Heart left ventricle (tissue), 16 donors: ENCODE results near the gene ATF6B. TPM values are rescaled to one million over a fixed set of nuclear protein-coding genes. Genes with fewer than 3 reads are reported as not detected.
A peak's percentile ranks its signal among the peaks of the same experiment; 100 is the strongest.

Experiments used
- ATAC-seq, 4 donors: fragments of 200-7000 bp; cut with Tn5 transposase; one replicate each; pipeline ENCODE4 v1.9.1; 2020 to 2022; ENCODE audit warnings: moderate library complexity in 4 of 4, mild to moderate bottlenecking in 3 of 4, moderate number of reproducible peaks in 1 of 4
- DNase-seq, 5 donors: peaks; one replicate each; pipeline ENCODE4 v3.0.0-alpha.2; 2020
- H3K27ac ChIP-seq, 12 donors: fragments of 200-600 bp; sonication (generic) in 4 of 12; one replicate each; pipeline versions ENCODE4 v1.5.0 to v1.8.0; 2016 to 2022; ENCODE audit warnings: mild to moderate bottlenecking in 2 of 12
- H3K27me3 ChIP-seq, 9 donors: fragments of 200-600 bp; sonication (generic) in 2 of 9; one replicate each; pipeline versions ENCODE4 v1.5.1 to v1.8.0; 2016 to 2022; ENCODE audit warnings: mild to moderate bottlenecking in 3 of 9
- H3K36me3 ChIP-seq, 9 donors: fragments of 200-600 bp; sonication (generic) in 2 of 9; one replicate each; pipeline versions ENCODE4 v1.5.0 to v1.8.0; 2018 to 2022; ENCODE audit warnings: mild to moderate bottlenecking in 2 of 9
- H3K4me1 ChIP-seq, 12 donors: fragments of 200-600 bp; sonication (generic) in 4 of 12; one replicate each; pipeline versions ENCODE4 v1.5.0 to v1.8.0; 2016 to 2022; ENCODE audit warnings: mild to moderate bottlenecking in 3 of 12
- H3K4me3 ChIP-seq, 12 donors: fragments of 200-600 bp; sonication (generic) in 4 of 12; one replicate each; pipeline versions ENCODE4 v1.5.0 to v1.8.0; 2017 to 2022; ENCODE audit warnings: mild to moderate bottlenecking in 9 of 12, moderate library complexity in 4 of 12
- H3K9me3 ChIP-seq, 12 donors: fragments of 200-600 bp; sonication (generic) in 4 of 12; one replicate each; pipeline versions ENCODE4 v1.5.0 to v1.8.0; 2016 to 2022; ENCODE audit warnings: mild to moderate bottlenecking in 1 of 12
- POLR2A ChIP-seq, 2 donors: fragments of 450-650 bp; IDR thresholded peaks; one replicate each; pipeline ENCODE4 v1.6.1; 2017; ENCODE audit warnings: antibody characterized with exemption in 2 of 2, mild to moderate bottlenecking in 2 of 2, moderate library complexity in 2 of 2
- WGBS, 4 donors: extraction: QIAGEN DNeasy Blood & Tissue Kit in 2 of 4; methylation state at CpG; one replicate each; pipeline versions ENCODE4 v1.1.5 to v1.1.7; 2013 to 2018; 5-methylcytosine and 5-hydroxymethylcytosine counted together
- intact Hi-C, 10 donors: fragments of 100-400 bp; cut with DNase I; formaldehyde crosslinking; loops; one replicate each; pipeline versions ENCODE4 v1.11.1 to v1.14.2; 2022
- polyA plus RNA-seq, 2 donors: library from polyadenylated mRNA; stranded (reverse); fragments of 200-250 nt; gene quantifications; one replicate each; pipeline ENCODE4 v1.2.3, GENCODE V29; 2013
- total RNA-seq, 9 donors: library from RNA; depleted of rRNA in 2 of 9; stranded (reverse); fragments of >200 nt in 2 of 9; fragmentation: NEBNext Ultra II Directional in 3 of 9; extraction: Animal tissue kit (Norgen Biotek cat#: 25700) in 3 of 9; gene quantifications; one replicate each; pipeline versions ENCODE4 v1.1.0 to v1.2.4, GENCODE V29; 2016 to 2023
- TF ChIP-seq, protein P1 (sequence below), 12 donors: fragments of 200-600 bp; sonication (generic) in 4 of 12; IDR thresholded peaks; one replicate each; pipeline versions ENCODE4 v1.5.0 to v1.8.0; 2018 to 2022; ENCODE audit warnings: antibody characterized with exemption in 12 of 12, mild to moderate bottlenecking in 5 of 12
- donor health status: ischemic (EF 13 %, LVEDD 7.1; RV severe dilation, severe dysfunction).
- donor health status: healthy with polysubstance abuse.
- donor health status: DM: no; HTN: yes; CAD: no.
- donor health status: DM: no; HTN: no; CAD: no.
- donor health status: ischemic (EF 25% LVEDD 6.9; RV normal size, moderate dysfunction).
- donor health status: ischemic (EF 25% LVEDD 5.7; RV mildly dilated, moderate dysfunction).
- donor health status: healthy.
- donor health status: DM: yes; HTN: yes; CAD: no.
- donor health status: ischemic (EF 35%, LVEDD 5.7; RV mildly dilated, moderate dysfunction).
- donor health status: nonischemic (EF 11% LVEDD 7.7; RV severe dilation, severe dysfunction).
- donor health status: DM: yes; HTN: yes; CAD: no.
- donor health status: PGD.
- donor health status: ischemic (EF 29% LVEDD 5.4; RV normal size, mild dysfunction).
- donor health status: nonischemic (EF 23%, LVEDD 6.1; RV moderate dilation, normal function).

The ATF6B gene
- total and polyA plus RNA-seq, 11 donors = 11.1 to 56.8 (median 28.7) TPM

DNA sequence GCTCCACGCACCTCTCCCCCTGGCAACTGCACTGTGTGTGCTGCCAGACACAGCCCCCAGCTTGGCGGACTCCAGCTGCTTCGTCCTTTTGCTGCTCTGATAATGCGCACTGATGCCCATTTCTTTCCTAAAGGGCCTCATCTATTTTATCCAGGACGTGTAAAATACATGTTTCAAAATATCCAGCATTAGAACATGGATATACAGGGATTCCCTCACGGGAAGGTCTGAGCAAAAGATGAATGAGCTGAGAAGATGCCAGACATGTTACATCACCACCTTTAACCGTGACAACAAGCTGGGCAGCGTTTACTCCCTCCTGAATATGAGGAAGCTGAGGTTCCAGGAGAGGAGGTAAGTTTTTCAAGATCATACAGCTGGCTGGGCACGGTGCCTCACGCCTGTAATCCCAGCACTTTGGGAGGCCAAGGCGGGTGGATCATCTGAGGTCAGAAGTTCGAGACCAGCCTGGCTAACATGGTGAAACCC, 51.7 kb downstream of the ATF6B start:
- H3K9me3 ChIP-seq = no peaks in the 10 kb centered on the region
- no peak overlapping the region for H3K4me3 ChIP-seq
- peaks cover 0 to 35% (median 2%) of the 10 kb centered on the region in 12 donors for H3K4me1 ChIP-seq
- peaks cover 0 to 97% (median 46%) of the 10 kb centered on the region in 9 donors for H3K36me3 ChIP-seq
- ATAC-seq = peak in 2 of 4 donors; percentile 28 to 51
- DNase-seq = peak in 1 of 5 donors; percentile 66
- WGBS, 4 donors = 53 to 64% (median 60%) methylated on average over 12 of the region's 12 CpGs
- H3K27me3 ChIP-seq = no peaks in the 10 kb centered on the region
- no peak for TF ChIP-seq POLR2A (IDR thresholded peaks at IDR 0.05)
- TF ChIP-seq, protein P1, sequence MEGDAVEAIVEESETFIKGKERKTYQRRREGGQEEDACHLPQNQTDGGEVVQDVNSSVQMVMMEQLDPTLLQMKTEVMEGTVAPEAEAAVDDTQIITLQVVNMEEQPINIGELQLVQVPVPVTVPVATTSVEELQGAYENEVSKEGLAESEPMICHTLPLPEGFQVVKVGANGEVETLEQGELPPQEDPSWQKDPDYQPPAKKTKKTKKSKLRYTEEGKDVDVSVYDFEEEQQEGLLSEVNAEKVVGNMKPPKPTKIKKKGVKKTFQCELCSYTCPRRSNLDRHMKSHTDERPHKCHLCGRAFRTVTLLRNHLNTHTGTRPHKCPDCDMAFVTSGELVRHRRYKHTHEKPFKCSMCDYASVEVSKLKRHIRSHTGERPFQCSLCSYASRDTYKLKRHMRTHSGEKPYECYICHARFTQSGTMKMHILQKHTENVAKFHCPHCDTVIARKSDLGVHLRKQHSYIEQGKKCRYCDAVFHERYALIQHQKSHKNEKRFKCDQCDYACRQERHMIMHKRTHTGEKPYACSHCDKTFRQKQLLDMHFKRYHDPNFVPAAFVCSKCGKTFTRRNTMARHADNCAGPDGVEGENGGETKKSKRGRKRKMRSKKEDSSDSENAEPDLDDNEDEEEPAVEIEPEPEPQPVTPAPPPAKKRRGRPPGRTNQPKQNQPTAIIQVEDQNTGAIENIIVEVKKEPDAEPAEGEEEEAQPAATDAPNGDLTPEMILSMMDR (IDR thresholded peaks at IDR 0.05) = no peak
- peak overlapping the region in 6 of 12 donors; percentile 12 to 66 (median 43) for H3K27ac ChIP-seq
- intact Hi-C loops = no loop called here

DNA sequence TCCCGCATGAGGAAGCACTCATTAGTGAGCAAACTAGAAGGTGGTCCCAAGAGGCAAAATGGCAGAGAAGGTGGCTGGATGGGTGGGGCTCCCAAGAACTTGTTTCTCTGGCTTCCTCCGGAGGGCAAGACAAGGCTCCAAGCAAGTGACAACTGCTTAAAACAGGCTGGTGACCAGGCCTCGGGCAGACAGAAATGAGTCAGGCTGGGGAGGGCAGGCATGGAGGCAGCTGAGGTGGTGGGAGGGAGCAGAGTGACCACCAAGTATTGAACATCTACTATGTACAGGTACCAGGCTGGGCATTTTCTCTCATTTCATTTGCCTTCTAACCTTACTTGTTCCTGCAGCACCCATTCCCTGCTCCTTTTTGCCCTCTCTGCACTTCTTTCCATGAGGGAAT, 52.3 kb downstream of the ATF6B start:
- Histone ChIP-seq H3K4me1 (peaks cover 0 to 35% (median 0%) of the 10 kb centered on the region in 12 donors), H3K27ac (peak overlapping the region in 2 of 12 donors; percentile 37 to 66), H3K4me3 (no peak overlapping the region), H3K27me3 (no peaks in the 10 kb centered on the region), H3K36me3 (peaks cover 0 to 95% (median 45%) of the 10 kb centered on the region in 9 donors), H3K9me3 (no peaks in the 10 kb centered on the region)
- ATAC-seq (no peak), DNase-seq (no peak)
- intact Hi-C loops = no loop called here
- TF ChIP-seq, protein P1 (IDR thresholded peaks at IDR 0.05) = no peak
- WGBS, 4 donors = 76 to 83% (median 79%) methylated on average over 3 of the region's 3 CpGs

DNA sequence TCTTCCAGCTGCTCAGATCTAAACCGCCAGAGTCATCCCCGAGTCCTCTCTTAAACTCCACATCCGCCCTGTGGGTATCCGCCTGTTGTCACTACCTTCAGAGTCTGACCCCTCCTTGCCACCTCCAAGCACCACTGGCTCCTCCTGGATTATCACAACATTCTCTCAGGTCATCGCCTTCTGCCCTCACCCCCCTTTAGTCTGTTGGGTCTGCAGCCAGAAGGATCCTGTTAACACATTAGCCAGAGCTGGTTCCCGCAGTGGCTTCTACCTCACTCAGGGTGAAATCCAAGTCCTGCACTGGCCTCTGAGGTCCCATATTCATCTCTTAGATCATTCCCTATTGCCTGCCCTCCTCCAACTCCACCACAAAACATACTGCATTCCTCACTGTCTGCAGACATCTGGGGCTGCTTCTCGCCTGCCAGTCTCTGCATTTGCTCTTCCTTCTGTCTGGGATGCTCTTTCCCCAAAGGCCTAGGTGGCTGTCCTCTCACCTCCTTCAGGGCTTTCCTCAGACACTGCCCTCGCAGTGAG, 53.0 kb downstream of the ATF6B start:
- intact Hi-C loops = no loop called here
- no peak for TF ChIP-seq POLR2A (IDR thresholded peaks at IDR 0.05)
- TF ChIP-seq, protein P1 (IDR thresholded peaks at IDR 0.05) = no peak
- Histone ChIP-seq H3K36me3 (peaks cover 0 to 95% (median 44%) of the 10 kb centered on the region in 9 donors), H3K4me1 (peaks cover 0 to 36% (median 0%) of the 10 kb centered on the region in 12 donors), H3K27me3 (no peaks in the 10 kb centered on the region), H3K9me3 (no peaks in the 10 kb centered on the region), H3K27ac (peak overlapping the region in 1 of 12 donors; percentile 66), H3K4me3 (no peak overlapping the region)
- 75 to 84% (median 77%) methylated on average over 8 of the region's 8 CpGs for WGBS, 4 donors
- no peak for ATAC-seq
- peak in 1 of 5 donors; percentile 6 for DNase-seq

DNA sequence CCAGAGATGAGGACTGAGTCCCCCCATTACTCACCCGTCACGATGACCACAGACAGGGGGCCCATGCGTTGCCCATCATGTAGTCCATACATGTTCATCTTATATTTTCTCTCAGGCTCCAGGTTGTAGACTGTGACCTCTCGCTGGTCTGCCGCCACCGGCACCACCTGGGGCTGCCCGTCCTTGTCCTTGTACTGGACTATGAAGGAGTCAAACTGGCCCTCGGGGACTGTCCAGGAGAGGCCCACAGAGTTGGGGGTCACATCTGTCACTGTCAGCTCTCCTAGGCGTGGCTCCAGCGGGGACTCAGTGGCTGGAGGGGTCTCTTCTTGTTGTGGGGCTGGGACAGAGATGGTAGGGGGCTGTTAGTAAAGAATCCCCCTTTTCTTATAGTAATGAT, 54.4 kb downstream of the ATF6B start:
- no peaks in the 10 kb centered on the region for H3K27me3 ChIP-seq
- ATAC-seq (no peak), DNase-seq (no peak)
- intact Hi-C loops = no loop called here
- H3K36me3 ChIP-seq = peaks cover 0 to 98% (median 41%) of the 10 kb centered on the region in 9 donors
- H3K9me3 ChIP-seq = no peaks in the 10 kb centered on the region
- WGBS, 4 donors = 91 to 97% (median 93%) methylated on average over 10 of the region's 10 CpGs
- H3K4me3 ChIP-seq = no peak overlapping the region
- peaks cover 0 to 36% (median 0%) of the 10 kb centered on the region in 12 donors for H3K4me1 ChIP-seq
- H3K27ac ChIP-seq = peak overlapping the region in 1 of 12 donors; percentile 10
- no peak for TF ChIP-seq POLR2A (IDR thresholded peaks at IDR 0.05)
- TF ChIP-seq, protein P1 (IDR thresholded peaks at IDR 0.05) = no peak
